ENCODE data around the gene SNRPD3. TPM values are rescaled to one million over a fixed set of nuclear protein-coding genes. Genes with fewer than 3 reads are reported as not detected.
"Not testable (repeated sequence)": the region's sequence is repeated elsewhere in the genome, so short reads cannot be mapped to it uniquely, and the experiment has no call there.

SNRPD3 gene
- total RNA-seq, 1 donor from 2014 or later: 48.2 TPM

DNA sequence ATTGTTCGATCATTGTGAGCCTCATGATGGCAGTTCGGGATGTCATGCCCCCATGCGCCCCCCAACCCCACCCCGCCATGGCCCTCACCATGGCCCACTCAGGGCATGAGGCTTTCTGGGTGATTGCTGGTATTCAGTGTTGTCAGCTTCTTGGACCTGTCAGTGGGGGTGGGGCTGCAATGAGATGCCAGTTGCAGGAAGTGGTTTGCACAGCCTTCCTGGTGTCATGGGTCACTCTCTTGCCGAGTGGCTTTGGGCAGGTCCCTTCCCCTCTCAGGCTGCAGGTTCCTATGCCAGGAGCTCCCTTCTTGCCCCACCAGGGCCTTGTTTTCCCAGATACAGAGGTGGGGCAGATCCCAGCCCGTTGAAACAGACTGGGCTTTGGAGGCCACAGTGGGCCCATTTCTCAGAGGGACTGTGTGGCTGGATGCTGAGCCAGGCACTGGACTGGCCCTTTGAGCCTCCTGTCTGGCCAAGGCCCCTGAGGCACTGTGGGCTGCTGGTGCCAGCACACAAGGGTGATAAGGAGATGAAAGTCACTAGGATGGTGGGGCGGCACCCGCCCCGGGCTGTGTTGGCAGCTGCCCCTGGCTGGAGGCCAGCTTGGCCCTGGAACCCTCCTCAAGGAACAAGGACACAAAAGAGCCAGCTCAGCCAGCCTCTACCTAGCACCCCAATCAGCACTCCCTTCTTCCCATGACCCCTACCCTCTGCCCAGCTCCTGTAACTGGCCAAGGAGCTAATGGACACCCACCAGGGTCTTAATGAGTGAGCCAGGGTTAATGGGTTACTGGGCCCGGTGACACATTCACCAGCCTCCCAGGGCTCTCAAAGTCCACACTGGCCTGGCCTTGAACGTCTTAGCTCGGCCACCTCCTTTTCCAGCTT, 45.7 kb downstream of the SNRPD3 start:
- intact Hi-C loops (cut with DNase I): no loop called here
- peak; percentile 5 for ATAC-seq

DNA sequence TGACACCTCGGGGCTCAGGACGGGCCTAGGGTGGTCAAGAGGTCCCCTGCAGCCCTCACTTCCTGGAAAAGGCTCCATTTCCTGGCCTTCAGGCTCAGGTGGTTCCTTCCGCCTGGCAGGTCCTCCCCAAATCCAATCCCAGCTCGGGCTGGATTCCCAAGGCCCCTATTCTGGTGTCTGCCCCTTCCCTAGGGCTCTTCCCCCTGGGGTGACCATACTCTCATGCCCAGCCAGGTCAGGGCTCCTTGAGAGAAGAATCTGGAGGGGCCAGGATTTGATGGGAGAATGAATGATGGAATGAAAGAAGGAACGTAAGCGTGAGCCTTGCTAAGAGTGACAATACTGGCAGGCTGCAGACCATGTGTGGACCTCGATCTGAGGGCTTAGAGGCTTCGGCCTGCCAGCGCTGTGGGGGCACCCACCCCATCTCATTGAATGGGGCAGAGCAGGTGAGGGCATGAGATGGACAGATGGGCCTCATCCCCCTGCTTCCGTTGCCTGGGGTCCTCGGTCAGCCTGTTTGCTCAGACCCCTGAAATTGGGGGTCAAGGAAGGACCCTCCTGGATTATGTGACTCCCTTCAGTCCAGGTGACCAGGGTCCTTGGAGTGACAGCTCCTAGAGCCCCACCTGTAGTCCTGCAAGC, 46.4 kb downstream of the SNRPD3 start:
- intact Hi-C loops (cut with DNase I); ATAC-seq; DNase-seq (ENCODE audit: low spot score): not testable (repeated sequence)

More for the DNA sequence above, 45.7 kb downstream of the SNRPD3 start:
- DNase-seq (ENCODE audit: low spot score): no peak

DNA sequence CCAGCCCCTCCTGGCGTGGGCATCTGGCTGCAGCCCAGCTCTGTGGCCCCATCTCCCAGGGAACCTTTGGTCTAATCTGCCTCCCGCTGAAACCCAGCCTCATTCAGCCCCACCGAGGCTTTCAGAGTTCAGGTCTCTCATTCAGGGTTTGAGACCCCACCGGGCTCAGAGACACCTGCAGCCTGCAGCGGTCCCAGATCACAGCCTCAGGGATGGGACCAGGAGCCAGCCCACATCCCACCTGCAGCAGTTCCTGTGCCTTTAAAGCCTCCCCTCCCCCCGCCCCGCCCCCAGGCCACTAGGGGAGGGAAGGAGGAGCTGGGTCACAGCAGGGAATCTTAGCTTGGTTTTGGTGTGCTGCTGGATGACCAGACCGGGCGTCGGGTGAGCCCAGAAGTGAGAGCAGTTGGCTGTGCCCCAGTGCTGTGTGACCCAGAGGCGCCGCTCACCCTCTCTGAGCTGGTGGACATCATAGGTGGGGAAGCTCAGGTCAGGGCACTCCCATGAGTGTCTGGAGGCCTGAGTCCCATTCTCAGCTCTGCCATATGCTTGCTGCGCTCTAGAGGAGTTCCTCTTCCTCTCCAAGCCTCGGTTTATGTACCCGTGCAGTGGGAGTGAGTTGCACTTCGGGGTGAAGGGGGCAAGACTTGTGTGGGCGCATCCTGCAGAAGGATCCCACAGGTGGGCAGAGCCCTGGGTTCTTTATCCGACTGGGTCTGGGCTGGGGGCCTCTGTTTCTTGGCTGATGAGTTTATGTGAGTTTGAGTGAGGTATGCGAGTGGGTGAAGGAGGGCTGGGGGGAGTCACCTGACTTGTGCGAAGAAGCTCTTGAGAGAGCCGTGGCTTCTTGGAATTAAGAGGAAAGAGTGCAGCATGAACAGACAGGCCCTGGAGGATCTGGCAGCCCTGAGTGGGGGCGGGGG, 47.3 kb downstream of the SNRPD3 start, which contains the start of gene GGT1:
GGT1 (plus strand) TSS at position 347 of the 923 bp plus-strand sequence. CDS start 7,889 bp downstream, outside the sequence.
- intact Hi-C loops (cut with DNase I); DNase-seq (ENCODE audit: low spot score): not testable (repeated sequence)
- peak; percentile 29 for ATAC-seq

GRCh38 chr22:24603770-24604629, 48.2 kb downstream of the SNRPD3 start:
- DNase-seq (ENCODE audit: low spot score); intact Hi-C loops (cut with DNase I): not testable (repeated sequence)
- peak; percentile 55 for ATAC-seq

DNA sequence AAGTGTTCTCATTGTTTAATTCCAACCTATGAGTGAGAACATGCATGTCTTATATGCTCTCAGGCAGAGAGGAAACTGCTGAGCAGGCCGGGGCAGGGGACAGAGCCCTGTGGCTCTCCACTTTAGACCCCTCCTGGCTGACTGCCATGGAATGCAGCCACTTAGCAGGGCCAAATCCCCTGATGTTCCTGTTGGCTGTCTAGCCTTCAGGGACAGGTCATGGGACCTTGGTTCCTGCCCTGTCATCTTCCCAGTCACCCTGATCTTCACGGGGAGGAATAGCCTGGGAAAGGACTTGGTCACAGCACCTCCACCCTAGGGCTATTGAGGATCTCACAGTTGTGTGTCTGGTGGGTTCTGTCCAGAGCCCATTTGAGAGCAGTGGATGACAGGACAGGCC, 50.5 kb downstream of the SNRPD3 start:
- ATAC-seq; intact Hi-C loops (cut with DNase I); DNase-seq (ENCODE audit: low spot score): not testable (repeated sequence)

GRCh38 chr22:24607429-24607983, 51.7 kb downstream of the SNRPD3 start:
- intact Hi-C loops (cut with DNase I); DNase-seq (ENCODE audit: low spot score): not testable (repeated sequence)
- peak; percentile 63 for ATAC-seq

DNA sequence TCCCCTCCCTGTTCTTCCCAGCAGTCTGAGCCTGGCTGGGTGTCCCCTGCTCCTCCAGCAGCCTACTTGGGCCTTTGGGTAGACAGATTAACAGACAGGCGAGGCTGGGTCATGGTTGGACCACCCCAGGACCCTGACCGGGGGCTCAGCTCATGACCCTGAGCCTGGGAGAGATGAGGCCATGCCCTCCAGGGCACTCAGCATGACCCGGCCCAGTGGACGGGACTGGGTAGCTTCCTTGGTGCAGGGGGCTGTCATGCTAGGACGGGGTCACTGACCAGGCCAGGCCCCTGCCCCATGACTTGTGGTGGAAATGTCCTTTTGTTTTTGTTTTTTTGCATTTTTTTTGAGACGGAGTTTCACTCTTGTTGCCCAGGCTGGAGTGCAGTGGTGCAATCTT, 52.5 kb downstream of the SNRPD3 start:
- not testable (repeated sequence) for ATAC-seq

DNA sequence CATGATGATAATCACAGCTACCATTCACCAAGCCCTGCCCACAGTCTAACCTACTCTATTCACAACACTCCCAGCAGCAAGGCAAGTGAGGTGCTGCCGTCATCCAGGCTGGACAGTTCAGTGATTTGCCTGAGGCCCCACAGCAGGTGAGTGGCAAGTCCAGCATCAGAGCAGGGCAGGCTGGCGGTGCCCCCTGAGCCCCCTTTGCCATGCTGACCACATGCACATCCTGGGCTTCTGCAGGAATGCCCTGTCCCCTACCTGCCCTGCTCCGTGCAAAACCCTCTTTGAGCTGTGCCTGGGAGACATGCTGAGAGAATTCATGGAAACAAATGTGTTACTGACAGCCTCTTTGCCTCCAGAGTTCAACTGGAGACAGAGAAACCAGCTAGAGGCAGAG, 54.1 kb downstream of the SNRPD3 start:
- intact Hi-C loops (cut with DNase I); DNase-seq (ENCODE audit: low spot score); ATAC-seq: not testable (repeated sequence)

More for the DNA sequence above, 52.5 kb downstream of the SNRPD3 start:
- intact Hi-C loops (cut with DNase I); DNase-seq (ENCODE audit: low spot score): not testable (repeated sequence)

- not testable (repeated sequence) for DNase-seq (ENCODE audit: low spot score); ATAC-seq
Measured at GRCh38 chr22:24614794-24615193, 59.0 kb downstream of the SNRPD3 start.

DNA sequence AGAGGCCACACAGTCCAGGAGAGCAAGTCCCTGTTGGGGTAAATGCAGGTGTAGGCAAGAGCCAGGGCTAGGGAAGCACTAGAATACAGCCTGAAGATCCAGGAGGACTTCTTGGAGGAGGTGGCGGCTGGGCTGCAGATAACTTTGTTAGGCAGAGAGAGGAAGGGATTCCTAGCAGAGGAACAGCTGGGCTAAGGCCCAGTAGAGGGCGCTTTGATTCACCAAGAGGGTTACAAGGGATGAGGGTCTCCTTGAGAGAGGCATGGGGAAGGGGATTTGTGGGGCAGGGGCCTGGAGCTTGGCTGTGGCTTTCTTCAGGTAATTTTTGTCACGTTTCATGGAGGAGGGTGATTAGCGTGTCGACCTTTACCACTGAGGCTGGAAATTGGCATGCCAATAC, 65.4 kb downstream of the SNRPD3 start:
- intact Hi-C loops (cut with DNase I); ATAC-seq; DNase-seq (ENCODE audit: low spot score): not testable (repeated sequence)

More at GRCh38 chr22:24614794-24615193, 59.0 kb downstream of the SNRPD3 start:
- intact Hi-C loops (cut with DNase I): not testable (repeated sequence)

GRCh38 chr22:24622596-24622995, 66.8 kb downstream of the SNRPD3 start:
- intact Hi-C loops (cut with DNase I); ATAC-seq; DNase-seq (ENCODE audit: low spot score): not testable (repeated sequence)

Other genes with a start within 250 kb of the SNRPD3 start
- gene ADORA2A, start 128.4 kb upstream of the SNRPD3 start, total RNA-seq: 8.4 TPM
- gene UPB1, start 60.7 kb upstream of the SNRPD3 start, total RNA-seq: 1.3 TPM
- gene GUCD1, start 861 bp upstream of the SNRPD3 start, total RNA-seq: 61.2 TPM
- 17.5 TPM for gene LRRC75B, start 37.1 kb downstream of the SNRPD3 start, total RNA-seq
- gene GGT1, start 47.2 kb downstream of the SNRPD3 start, total RNA-seq: 9.0 TPM
- gene PIWIL3, start 218.7 kb downstream of the SNRPD3 start, total RNA-seq: not detected